ENCODE data around the gene TUBB2A.
"Not testable (repeated sequence)": the region's sequence is repeated elsewhere in the genome, so short reads cannot be mapped to it uniquely, and the experiment has no call there.

- TF ChIP-seq, protein P1, sequence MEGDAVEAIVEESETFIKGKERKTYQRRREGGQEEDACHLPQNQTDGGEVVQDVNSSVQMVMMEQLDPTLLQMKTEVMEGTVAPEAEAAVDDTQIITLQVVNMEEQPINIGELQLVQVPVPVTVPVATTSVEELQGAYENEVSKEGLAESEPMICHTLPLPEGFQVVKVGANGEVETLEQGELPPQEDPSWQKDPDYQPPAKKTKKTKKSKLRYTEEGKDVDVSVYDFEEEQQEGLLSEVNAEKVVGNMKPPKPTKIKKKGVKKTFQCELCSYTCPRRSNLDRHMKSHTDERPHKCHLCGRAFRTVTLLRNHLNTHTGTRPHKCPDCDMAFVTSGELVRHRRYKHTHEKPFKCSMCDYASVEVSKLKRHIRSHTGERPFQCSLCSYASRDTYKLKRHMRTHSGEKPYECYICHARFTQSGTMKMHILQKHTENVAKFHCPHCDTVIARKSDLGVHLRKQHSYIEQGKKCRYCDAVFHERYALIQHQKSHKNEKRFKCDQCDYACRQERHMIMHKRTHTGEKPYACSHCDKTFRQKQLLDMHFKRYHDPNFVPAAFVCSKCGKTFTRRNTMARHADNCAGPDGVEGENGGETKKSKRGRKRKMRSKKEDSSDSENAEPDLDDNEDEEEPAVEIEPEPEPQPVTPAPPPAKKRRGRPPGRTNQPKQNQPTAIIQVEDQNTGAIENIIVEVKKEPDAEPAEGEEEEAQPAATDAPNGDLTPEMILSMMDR (IDR thresholded peaks at IDR 0.05), result not testable (repeated sequence)
- not testable (repeated sequence) for TF ChIP-seq POLR2A (IDR thresholded peaks at IDR 0.05)
Observed at GRCh38 chr6:3166535-3167225, 9.3 kb upstream of the TUBB2A start.

Measured in lower leg skin (tissue), 3 donors.